HCT116 (cell line): ENCODE data around the gene VDAC1. TPM values are rescaled to one million over a fixed set of nuclear protein-coding genes. Genes with fewer than 3 reads are reported as not detected.

Source experiments
- ATAC-seq: fragments of 200-7000 bp; cut with Tn5 transposase; 2 replicates; pipeline ENCODE4 v1.9.1; 2020; ENCODE audit warnings: mild to moderate bottlenecking, moderate library complexity
- BruUV-seq: library from RNA; stranded (reverse); fragments of 400-500 nt; replicated peaks from 2 replicates; lab custom pipeline; 2021; lab: Mats Ljungman, UMichigan
- CTCF ChIA-PET: fragments of 300-600 bp; sonication (Branson Sonifier 250); formaldehyde crosslinking; loops from one replicate; lab custom pipeline; 2021; ENCODE audit warnings: antibody characterized with exemption; lab: Charles Lee
- POLR2A ChIA-PET: fragments of 300-600, 350-600 bp; sonication (Branson Sonifier 250); formaldehyde crosslinking; loops from one replicate; lab custom pipeline; 2021; ENCODE audit warnings: antibody characterized with exemption; lab: Charles Lee
- RAD21 ChIA-PET, 2 experiments: fragments of 300-600 bp; sonication (Branson Sonifier 250); formaldehyde crosslinking; loops; one replicate each; lab custom pipeline; 2023; ENCODE audit warnings: low total read pairs in 2 of 2; ENCODE audit not compliant: uncharacterized antibody in 2 of 2, unreplicated experiment in 2 of 2, low non-redundant PET in 1 of 2; lab: Charles Lee
- DNase-seq: peaks from one replicate; pipeline ENCODE4 v3.0.0-alpha.2; 2010; ENCODE audit warnings: low read depth, low spot score
- H2AFZ ChIP-seq: fragments of 200-600 bp; shearing (Covaris generic), sonication (generic); 2 replicates; pipeline ENCODE4 v1.6.1; 2017; ENCODE audit warnings: low read depth, mixed run types, mixed read lengths, antibody characterized with exemption, low read length; ENCODE audit not compliant: poor library complexity, severe bottlenecking
- H3K27ac ChIP-seq: 2 replicates; pipeline ENCODE4 v1.5.1; 2012; ENCODE audit warnings: low read depth, low read length
- H3K27me3 ChIP-seq: fragments of 200-600 bp; sonication (generic); 2 replicates; pipeline ENCODE4 v1.6.1; 2016; ENCODE audit warnings: mixed run types, low read length, mixed read lengths; ENCODE audit not compliant: insufficient read depth
- H3K36me3 ChIP-seq, 2 experiments: fragments of 200-500 bp in 1 of 2; fragments of 200-600 bp in 1 of 2; sonication (Bioruptor generic) in 1 of 2; sonication (generic) in 1 of 2; 2 replicates each; pipeline versions ENCODE4 v1.5.1 to v1.6.1; 2014 to 2016; ENCODE audit warnings: low read length in 2 of 2, inconsistent platforms in 1 of 2, mixed read lengths in 1 of 2, mixed run types in 1 of 2; ENCODE audit not compliant: insufficient read depth in 2 of 2, control insufficient read depth in 1 of 2
- H3K4me1 ChIP-seq, 2 experiments: fragments of 200-600 bp in 1 of 2; sonication (generic) in 1 of 2; 2 replicates each; pipeline versions ENCODE4 v1.5.1 to v1.6.1; 2012 to 2017; ENCODE audit warnings: low read length in 2 of 2, inconsistent platforms in 1 of 2, mild to moderate bottlenecking in 1 of 2, mixed read lengths in 1 of 2, mixed run types in 1 of 2, moderate library complexity in 1 of 2; ENCODE audit not compliant: insufficient read depth in 2 of 2, control insufficient read depth in 1 of 2
- H3K4me2 ChIP-seq: fragments of 200-600 bp; sonication (generic); 2 replicates; pipeline ENCODE4 v1.6.1; 2017; ENCODE audit warnings: mixed run types, low read length, mixed read lengths
- H3K4me3 ChIP-seq, 2 experiments: fragments of 200-600 bp in 1 of 2; sonication (generic) in 1 of 2; replicated peaks in 1 of 2; 2 replicates each; pipeline ENCODE4 v1.5.1; 2011 to 2016; ENCODE audit warnings: low read length in 2 of 2, control low read depth in 1 of 2, low read depth in 1 of 2, mild to moderate bottlenecking in 1 of 2, mixed read lengths in 1 of 2, mixed run types in 1 of 2
- H3K79me2 ChIP-seq: fragments of 200-600 bp; sonication (generic); 2 replicates; pipeline ENCODE4 v1.6.1; 2017; ENCODE audit warnings: mild to moderate bottlenecking, mixed run types, low read length, moderate library complexity, mixed read lengths; ENCODE audit not compliant: insufficient read depth
- H3K9ac ChIP-seq: fragments of 200-600 bp; sonication (generic); 2 replicates; pipeline ENCODE4 v1.6.1; 2016; ENCODE audit warnings: low read length, mixed read lengths
- H3K9me2 ChIP-seq: fragments of 200-600 bp; sonication (generic), shearing (Covaris generic); 2 replicates; pipeline ENCODE4 v1.6.1; 2017; ENCODE audit warnings: mixed run types, mild to moderate bottlenecking, moderate library complexity; ENCODE audit not compliant: insufficient read depth
- H3K9me3 ChIP-seq, 2 experiments: fragments of 200-500 bp in 1 of 2; fragments of 200-600 bp in 1 of 2; sonication (Bioruptor generic) in 1 of 2; sonication (generic) in 1 of 2; 2 replicates each; pipeline ENCODE4 v1.6.1; 2014 to 2017; ENCODE audit warnings: low read length in 2 of 2, mixed read lengths in 2 of 2, inconsistent platforms in 1 of 2, low read depth in 1 of 2, mild to moderate bottlenecking in 1 of 2, mixed run types in 1 of 2, moderate library complexity in 1 of 2; ENCODE audit not compliant: control insufficient read depth in 1 of 2, insufficient read depth in 1 of 2
- H4K20me1 ChIP-seq: fragments of 200-600 bp; sonication (generic), shearing (Covaris generic); 2 replicates; pipeline ENCODE4 v1.6.1; 2017; ENCODE audit warnings: mixed run types, mild to moderate bottlenecking, moderate library complexity; ENCODE audit not compliant: insufficient read depth
- CBX3 ChIP-seq: IDR thresholded peaks from 2 replicates; pipeline ENCODE4 v1.6.1; 2012; ENCODE audit warnings: low read depth
- ELF1 ChIP-seq: IDR thresholded peaks from 2 replicates; pipeline ENCODE4 v1.6.1; 2012; ENCODE audit warnings: low read depth, borderline replicate concordance
- EZH2phosphoT487 ChIP-seq: fragments of 200-600 bp; IDR thresholded peaks from 2 replicates; pipeline ENCODE4 v1.6.1; 2018; ENCODE audit warnings: antibody characterized with exemption, borderline replicate concordance
- FOSL1 ChIP-seq: IDR thresholded peaks from 2 replicates; pipeline ENCODE4 v1.6.1; 2012; ENCODE audit warnings: low read depth
- POLR2A ChIP-seq: IDR thresholded peaks from 2 replicates; pipeline ENCODE4 v1.7.0; 2011; ENCODE audit warnings: borderline replicate concordance; ENCODE audit not compliant: insufficient read depth, insufficient read length; ENCODE audit errors: extremely low read depth
- SP1 ChIP-seq: IDR thresholded peaks from 2 replicates; pipeline ENCODE4 v1.6.1; 2012; ENCODE audit warnings: low read depth
- SRF ChIP-seq: IDR thresholded peaks from 2 replicates; pipeline ENCODE4 v1.6.1; 2012; ENCODE audit warnings: low read depth
- ZBTB33 ChIP-seq: IDR thresholded peaks from 2 replicates; pipeline ENCODE4 v1.6.1; 2011; ENCODE audit warnings: mild to moderate bottlenecking, low read length, moderate library complexity; ENCODE audit not compliant: insufficient replicate concordance; ENCODE audit errors: extremely low read depth
- ZNF274 ChIP-seq: fragments of 200-500 bp; sonication (Bioruptor generic); IDR thresholded peaks from 2 replicates; pipeline ENCODE4 v1.6.1; 2014; ENCODE audit warnings: mild to moderate bottlenecking, low read depth, low read length, inconsistent platforms
- intact Hi-C: fragments of 100-400 bp; cut with micrococcal nuclease; formaldehyde crosslinking; loops from 2 replicates; pipeline ENCODE4 v1.10.0; 2022
- total RNA-seq: library from RNA; stranded (reverse); gene quantifications from one replicate; pipeline ENCODE4 v1.2.1, GENCODE V29; 2021; ENCODE audit not compliant: unreplicated experiment
- TF ChIP-seq, protein P1 (sequence below): IDR thresholded peaks from 2 replicates; pipeline ENCODE4 v1.6.1; 2012; ENCODE audit warnings: low read depth
- TF ChIP-seq, protein P2 (sequence below): IDR thresholded peaks from 2 replicates; pipeline ENCODE4 v1.6.1; 2012
- TF ChIP-seq, protein P3 (sequence below): IDR thresholded peaks from 2 replicates; pipeline ENCODE4 v1.6.1; 2012

VDAC1 gene
- total RNA-seq, 1 experiment from 2014 or later: 269 TPM

- Histone ChIP-seq H3K4me1 (peaks cover 0 to 26% of the 10 kb centered on the region in 2 experiments; a peak in 3 of 4 replicates), H3K4me3 (no peak overlapping the region)
- no peak for TF ChIP-seq CBX3
- TF ChIP-seq, protein P1, sequence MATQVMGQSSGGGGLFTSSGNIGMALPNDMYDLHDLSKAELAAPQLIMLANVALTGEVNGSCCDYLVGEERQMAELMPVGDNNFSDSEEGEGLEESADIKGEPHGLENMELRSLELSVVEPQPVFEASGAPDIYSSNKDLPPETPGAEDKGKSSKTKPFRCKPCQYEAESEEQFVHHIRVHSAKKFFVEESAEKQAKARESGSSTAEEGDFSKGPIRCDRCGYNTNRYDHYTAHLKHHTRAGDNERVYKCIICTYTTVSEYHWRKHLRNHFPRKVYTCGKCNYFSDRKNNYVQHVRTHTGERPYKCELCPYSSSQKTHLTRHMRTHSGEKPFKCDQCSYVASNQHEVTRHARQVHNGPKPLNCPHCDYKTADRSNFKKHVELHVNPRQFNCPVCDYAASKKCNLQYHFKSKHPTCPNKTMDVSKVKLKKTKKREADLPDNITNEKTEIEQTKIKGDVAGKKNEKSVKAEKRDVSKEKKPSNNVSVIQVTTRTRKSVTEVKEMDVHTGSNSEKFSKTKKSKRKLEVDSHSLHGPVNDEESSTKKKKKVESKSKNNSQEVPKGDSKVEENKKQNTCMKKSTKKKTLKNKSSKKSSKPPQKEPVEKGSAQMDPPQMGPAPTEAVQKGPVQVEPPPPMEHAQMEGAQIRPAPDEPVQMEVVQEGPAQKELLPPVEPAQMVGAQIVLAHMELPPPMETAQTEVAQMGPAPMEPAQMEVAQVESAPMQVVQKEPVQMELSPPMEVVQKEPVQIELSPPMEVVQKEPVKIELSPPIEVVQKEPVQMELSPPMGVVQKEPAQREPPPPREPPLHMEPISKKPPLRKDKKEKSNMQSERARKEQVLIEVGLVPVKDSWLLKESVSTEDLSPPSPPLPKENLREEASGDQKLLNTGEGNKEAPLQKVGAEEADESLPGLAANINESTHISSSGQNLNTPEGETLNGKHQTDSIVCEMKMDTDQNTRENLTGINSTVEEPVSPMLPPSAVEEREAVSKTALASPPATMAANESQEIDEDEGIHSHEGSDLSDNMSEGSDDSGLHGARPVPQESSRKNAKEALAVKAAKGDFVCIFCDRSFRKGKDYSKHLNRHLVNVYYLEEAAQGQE: no peak
- TF ChIP-seq, protein P2, sequence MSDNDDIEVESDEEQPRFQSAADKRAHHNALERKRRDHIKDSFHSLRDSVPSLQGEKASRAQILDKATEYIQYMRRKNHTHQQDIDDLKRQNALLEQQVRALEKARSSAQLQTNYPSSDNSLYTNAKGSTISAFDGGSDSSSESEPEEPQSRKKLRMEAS: no peak
- TF ChIP-seq, all 23 proteins: peak for 0
- no peak overlapping the region for H3K4me2 ChIP-seq
- H2AFZ ChIP-seq: no peak overlapping the region
- peaks cover 100% of the 10 kb centered on the region for H3K79me2 ChIP-seq
- ChIA-PET POLR2A (no interaction called here), CTCF (interaction anchor here (0.5 kb wide), 1 partner anchor 211 kb away, joined by 3 read pairs; no protein-coding TSS in a partner anchor), RAD21 (interaction anchor here in 1 of 2 experiments (1.4 kb wide), 1 partner anchor 15 kb away, joined by 4 read pairs; no protein-coding TSS in a partner anchor)
- no peak overlapping the region for H3K27ac ChIP-seq
- H3K27me3 ChIP-seq: no peaks in the 10 kb centered on the region
- peaks cover 64% of the 10 kb centered on the region; the same call in 1 of the 2 replicates for H4K20me1 ChIP-seq
- ATAC-seq: no peak
- no TSS peak for BruUV-seq
- no peaks in the 10 kb centered on the region for H3K9me3 ChIP-seq
- peaks cover 17% of the 10 kb centered on the region in 2 experiments; a peak in 3 of 4 replicates for H3K36me3 ChIP-seq
- H3K9me2 ChIP-seq: no peaks in the 10 kb centered on the region
- intact Hi-C loops: no loop called here
- H3K9ac ChIP-seq: no peak overlapping the region
- no peak for DNase-seq
These were observed 9.4 kb downstream of the VDAC1 start for GRCh38 chr5:133995341-133995740.

DNA sequence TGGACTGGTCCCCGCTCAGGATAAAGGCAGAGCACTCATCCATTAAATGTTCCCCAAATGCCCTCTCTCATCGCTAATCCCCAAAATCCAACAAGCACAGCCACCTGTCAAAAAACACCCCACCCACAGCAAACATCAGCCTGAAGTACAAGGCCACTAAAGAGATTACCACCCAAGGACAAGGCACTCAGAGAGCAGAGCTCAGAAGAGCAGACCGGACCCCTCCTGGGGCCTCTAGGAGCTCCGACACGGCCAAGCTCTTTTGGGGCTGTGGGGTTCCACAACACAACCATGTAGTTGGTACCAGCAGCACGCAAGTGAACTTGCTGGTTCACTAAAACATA lies 9.8 kb downstream of the VDAC1 start:
- Histone ChIP-seq H2AFZ (no peak overlapping the region), H3K9me3 (no peaks in the 10 kb centered on the region), H3K4me2 (no peak overlapping the region), H3K4me3 (no peak overlapping the region), H3K79me2 (peaks cover 100% of the 10 kb centered on the region), H3K4me1 (peaks cover 0 to 23% of the 10 kb centered on the region in 2 experiments; a peak in 3 of 4 replicates), H3K9ac (no peak overlapping the region), H4K20me1 (peaks cover 61% of the 10 kb centered on the region; the same call in 1 of the 2 replicates), H3K27ac (no peak overlapping the region), H3K9me2 (no peaks in the 10 kb centered on the region), H3K36me3 (peaks cover 17 to 21% of the 10 kb centered on the region in 2 experiments; a peak in 3 of 4 replicates), H3K27me3 (no peaks in the 10 kb centered on the region)
- ChIA-PET RAD21 (interaction anchor here in 1 of 2 experiments (1.4 kb wide), 1 partner anchor 15 kb away, joined by 4 read pairs; no protein-coding TSS in a partner anchor), CTCF (no interaction called here), POLR2A (no interaction called here)
- TF ChIP-seq EZH2phosphoT487 (no peak), SP1 (no peak), CBX3 (no peak), ELF1 (no peak), ZNF274 (no peak), FOSL1 (no peak), ZBTB33 (no peak), SRF (no peak), POLR2A (no peak)
- TF ChIP-seq, protein P3, sequence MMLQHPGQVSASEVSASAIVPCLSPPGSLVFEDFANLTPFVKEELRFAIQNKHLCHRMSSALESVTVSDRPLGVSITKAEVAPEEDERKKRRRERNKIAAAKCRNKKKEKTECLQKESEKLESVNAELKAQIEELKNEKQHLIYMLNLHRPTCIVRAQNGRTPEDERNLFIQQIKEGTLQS: no peak
- ATAC-seq: no peak
- DNase-seq: no peak
- no TSS peak for BruUV-seq
- intact Hi-C loops: no loop called here
